ENCODE data around the gene AKR1C2.
"Not testable (repeated sequence)": the region's sequence is repeated elsewhere in the genome, so short reads cannot be mapped to it uniquely, and the experiment has no call there.

- TF ChIP-seq CTCF, POLR2A (IDR thresholded peaks at IDR 0.05): not testable (repeated sequence)
Observed at GRCh38 chr10:4962308-4962707, 41.3 kb downstream of the AKR1C2 start.

All from adrenal gland (tissue), 5 donors.